GM23338 (cell line): Measurements from ENCODE around the gene CCDC188.

ENCODE experiments used
- CTCF ChIP-seq, 2 experiments: fragments of 200-600 bp in 1 of 2; sonication (generic) in 1 of 2; conservative IDR thresholded peaks; 2 replicates each; pipeline versions ENCODE4 v1.5.1 to v1.6.1; 2016 to 2017; ENCODE audit warnings: antibody characterized with exemption in 2 of 2, low read depth in 2 of 2, mild to moderate bottlenecking in 2 of 2, moderate library complexity in 1 of 2
- EZH2 ChIP-seq: fragments of 200-600 bp; sonication (generic); IDR thresholded peaks from one replicate; pipeline ENCODE4 v1.8.0; 2017; ENCODE audit warnings: antibody characterized with exemption, mild to moderate bottlenecking, low read depth; ENCODE audit not compliant: unreplicated experiment
- EZH2phosphoT487 ChIP-seq: fragments of 200-600 bp; sonication (generic); IDR thresholded peaks from one replicate; pipeline ENCODE4 v1.8.1; 2018; ENCODE audit warnings: antibody characterized with exemption; ENCODE audit not compliant: unreplicated experiment
- JUNB ChIP-seq: IDR thresholded peaks from one replicate; pipeline ENCODE4 v1.6.1; 2016; ENCODE audit warnings: antibody characterized with exemption; ENCODE audit not compliant: unreplicated experiment
- POLR2AphosphoS5 ChIP-seq: IDR thresholded peaks from 2 replicates; pipeline ENCODE4 v1.6.1; 2016; ENCODE audit warnings: antibody characterized with exemption, low read depth
- REST ChIP-seq: IDR thresholded peaks from one replicate; pipeline ENCODE4 v1.6.1; 2018; ENCODE audit warnings: antibody characterized with exemption; ENCODE audit not compliant: unreplicated experiment
- ZNF114 ChIP-seq: fragments of 250-450 bp; sonication (Bioruptor Pico); IDR thresholded peaks from 2 replicates; pipeline ENCODE4 v1.5.0; 2020; ENCODE audit warnings: mild to moderate bottlenecking, moderate library complexity

GRCh38 chr22:20105456-20106204, 45.2 kb downstream of the CCDC188 start:
- TF ChIP-seq CTCF (conservative IDR thresholded peaks at IDR 0.05; ENCODE audit: low read depth in 2 of 2) (no peak), POLR2AphosphoS5 (no peak), EZH2phosphoT487 (no peak), REST (no peak), ZNF114 (CRISPR knock-in tag) (no peak), JUNB (no peak), EZH2 (no peak)
